Measurements from ENCODE around the gene BRAF. TPM values are rescaled to one million over a fixed set of nuclear protein-coding genes. Genes with fewer than 3 reads are reported as not detected.

Gene BRAF
- total RNA-seq, 6 experiments from 2014 or later: 9.0 to 17.7 (median 13.2) TPM

- Histone ChIP-seq H3K27ac (no peak overlapping the region), H3K27me3 (no peaks in the 10 kb centered on the region), H3K36me3 (no peaks in the 10 kb centered on the region), H3K4me1 (peaks cover 0 to 10% (median 0%) of the 10 kb centered on the region in 4 donors), H3K9me3 (no peaks in the 10 kb centered on the region), H3K4me3 (no peak overlapping the region)
- peak in 3 of 4 donors; percentile 42 to 60 (median 52) for TF ChIP-seq CTCF (IDR thresholded peaks at IDR 0.05)
- TF ChIP-seq POLR2A (IDR thresholded peaks at IDR 0.05): no peak
- 48% methylated on average over 8 of the region's 8 CpGs for WGBS (ENCODE audit: insufficient coverage, low coverage, low lambda C conversion rate, missing lambda C conversion rate)
- intact Hi-C loops (cut with DNase I): no loop called here
- ATAC-seq: peak; percentile 66 to 79 (median 74)
- DNase-seq: no peak
Measured at GRCh38 chr7:140674899-140675701, 249.6 kb downstream of the BRAF start.

- no peak overlapping the region for H3K4me3 ChIP-seq
- ATAC-seq: no peak
Measured at GRCh38 chr7:140674356-140674800, 250.4 kb downstream of the BRAF start.

GRCh38 chr7:140673774-140674155 lies 251.0 kb downstream of the BRAF start:
- H3K27ac ChIP-seq: no peak overlapping the region
- ATAC-seq: no peak

More at GRCh38 chr7:140674356-140674800, 250.4 kb downstream of the BRAF start:
- WGBS (ENCODE audit: insufficient coverage, low coverage, low lambda C conversion rate, missing lambda C conversion rate): 81% methylated on average over 5 of the region's 5 CpGs
- intact Hi-C loops (cut with DNase I): no loop called here
- H3K36me3 ChIP-seq: no peaks in the 10 kb centered on the region
- H3K27me3 ChIP-seq: no peaks in the 10 kb centered on the region
- no peak for DNase-seq
- TF ChIP-seq POLR2A (IDR thresholded peaks at IDR 0.05): no peak
- TF ChIP-seq CTCF (IDR thresholded peaks at IDR 0.05): no peak
- H3K27ac ChIP-seq: no peak overlapping the region
- H3K9me3 ChIP-seq: no peaks in the 10 kb centered on the region
- peaks cover 0 to 10% (median 0%) of the 10 kb centered on the region in 4 donors for H3K4me1 ChIP-seq

GRCh38 chr7:140673063-140673773 lies 251.5 kb downstream of the BRAF start:
- Histone ChIP-seq H3K36me3 (no peaks in the 10 kb centered on the region), H3K4me1 (peaks cover 0 to 10% (median 0%) of the 10 kb centered on the region in 4 donors), H3K27ac (peak overlapping the region in 2 of 3 donors; percentile 40 to 72), H3K9me3 (no peaks in the 10 kb centered on the region), H3K27me3 (no peaks in the 10 kb centered on the region), H3K4me3 (peak overlapping the region; percentile 54 to 78 (median 76))
- WGBS (ENCODE audit: insufficient coverage, low coverage, low lambda C conversion rate, missing lambda C conversion rate): 0% methylated on average over 14 of the region's 72 CpGs
- ATAC-seq (peak; percentile 54 to 64 (median 61)), DNase-seq (peak; percentile 57 to 68 (median 62))
- intact Hi-C loops (cut with DNase I): no loop called here
- TF ChIP-seq CTCF (IDR thresholded peaks at IDR 0.05): no peak
- TF ChIP-seq POLR2A (IDR thresholded peaks at IDR 0.05): peak; percentile 46

More at GRCh38 chr7:140673774-140674155, 251.0 kb downstream of the BRAF start:
- 30% methylated on average over 2 of the region's 18 CpGs for WGBS (ENCODE audit: insufficient coverage, low coverage, low lambda C conversion rate, missing lambda C conversion rate)
- Histone ChIP-seq H3K4me1 (peaks cover 0 to 10% (median 0%) of the 10 kb centered on the region in 4 donors), H3K4me3 (peak overlapping the region; percentile 54 to 78 (median 76)), H3K9me3 (no peaks in the 10 kb centered on the region), H3K36me3 (no peaks in the 10 kb centered on the region), H3K27me3 (no peaks in the 10 kb centered on the region)
- no peak for TF ChIP-seq CTCF (IDR thresholded peaks at IDR 0.05)
- no peak for TF ChIP-seq POLR2A (IDR thresholded peaks at IDR 0.05)
- intact Hi-C loops (cut with DNase I): no loop called here
- DNase-seq: no peak

Data from right lobe of liver (tissue), 6 donors.